Activated B cell treated with CpG ODN at 0.5 μM for 24 hours (primary cell): ENCODE measurements around the gene PLBD2. TPM values are rescaled to one million over a fixed set of nuclear protein-coding genes. Genes with fewer than 3 reads are reported as not detected.
A peak's percentile ranks its signal among the peaks of the same experiment; 100 is the strongest.

Experiments used
- ATAC-seq: fragments of 200-7000 bp; cut with Tn5 transposase; one replicate; pipeline ENCODE4 v1.10.0; 2021; ENCODE audit warnings: low read depth, mild to moderate bottlenecking, moderate library complexity
- CTCF ChIA-PET: fragments of 350-600 bp; sonication (Branson Sonifier 250); formaldehyde crosslinking; loops from one replicate; lab custom pipeline; 2021; ENCODE audit warnings: antibody characterized with exemption; lab: Charles Lee
- POLR2A ChIA-PET: fragments of 350-600 bp; sonication (Branson Sonifier 250); formaldehyde crosslinking; loops from one replicate; lab custom pipeline; 2021; ENCODE audit warnings: antibody characterized with exemption; lab: Charles Lee
- DNase-seq: peaks from one replicate; pipeline ENCODE4 v3.0.0; 2022
- H3K27ac Mint-ChIP-seq: one replicate; pipeline ENCODE4 v1.8.0; 2020; ENCODE audit warnings: mixed read lengths
- H3K27me3 Mint-ChIP-seq: one replicate; pipeline ENCODE4 v1.8.0; 2021; ENCODE audit warnings: mixed read lengths
- H3K36me3 Mint-ChIP-seq: one replicate; pipeline ENCODE4 v1.8.0; 2021; ENCODE audit warnings: low read depth, mixed read lengths
- H3K4me1 Mint-ChIP-seq: one replicate; pipeline ENCODE4 v1.8.0; 2021; ENCODE audit warnings: mixed read lengths
- H3K4me3 Mint-ChIP-seq: one replicate; pipeline ENCODE4 v1.8.0; 2020; ENCODE audit warnings: mild to moderate bottlenecking, mixed read lengths
- H3K9me3 Mint-ChIP-seq: one replicate; pipeline ENCODE4 v1.8.0; 2020; ENCODE audit warnings: mixed read lengths
- CTCF ChIP-seq: fragments of 200-600 bp; IDR thresholded peaks from one replicate; pipeline ENCODE4 v1.8.0; 2022; ENCODE audit warnings: antibody characterized with exemption, mild to moderate bottlenecking
- intact Hi-C: fragments of 100-400 bp; cut with micrococcal nuclease; formaldehyde crosslinking; loops from one replicate; pipeline ENCODE4 v1.15.1; 2024
- total RNA-seq: library from RNA; stranded (reverse); gene quantifications from 2 replicates; pipeline ENCODE4 v1.2.3, GENCODE V29; 2022

PLBD2 gene
- total RNA-seq, 1 donor from 2014 or later, result 13.7 TPM

DNA sequence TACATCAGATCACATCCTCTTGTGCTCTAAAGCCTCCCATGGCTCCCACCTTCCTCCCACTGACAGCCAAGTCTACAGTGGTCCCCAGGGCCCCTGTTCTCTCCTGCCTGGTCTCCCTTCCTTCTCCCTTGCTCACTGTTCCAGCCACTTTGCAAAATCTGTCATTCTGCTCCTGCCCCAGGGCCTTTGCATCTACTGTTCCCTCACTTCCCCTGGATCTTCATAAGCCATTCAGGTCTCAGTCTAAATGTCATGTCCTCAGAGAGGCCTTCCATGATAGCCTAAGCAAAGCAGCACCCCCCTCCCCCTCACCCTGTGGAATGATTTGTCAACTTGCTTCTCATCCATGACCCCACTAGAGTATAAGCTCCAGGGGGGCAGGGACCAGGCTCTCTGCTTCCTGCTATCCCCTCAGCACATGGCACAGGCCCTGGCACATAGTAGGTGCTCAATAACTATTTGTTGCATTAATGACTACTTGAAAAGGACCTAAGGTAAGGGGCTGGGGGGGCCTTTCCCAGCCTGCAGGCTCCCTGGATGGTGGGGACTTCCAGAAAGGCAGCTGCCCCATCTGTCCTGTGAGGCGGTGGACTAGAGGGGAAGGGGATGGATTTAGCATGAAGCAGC, 28.5 kb upstream of the PLBD2 start:
- CTCF ChIA-PET, result no interaction called here
- H3K27me3 Mint-ChIP-seq, result no peaks in the 10 kb centered on the region
- POLR2A ChIA-PET, result no interaction called here
- no peak for TF ChIP-seq CTCF
- no peak for ATAC-seq
- DNase-seq, result no peak
- H3K4me1 Mint-ChIP-seq, result peaks cover 31% of the 10 kb centered on the region
- intact Hi-C loops, result no loop called here
- H3K36me3 Mint-ChIP-seq, result peaks cover 33% of the 10 kb centered on the region
- no peak overlapping the region for H3K27ac Mint-ChIP-seq
- no peaks in the 10 kb centered on the region for H3K9me3 Mint-ChIP-seq
- no peak overlapping the region for H3K4me3 Mint-ChIP-seq

GRCh38 chr12:113330505-113330904, 27.9 kb upstream of the PLBD2 start:
- ATAC-seq (no peak), DNase-seq (no peak)
- no peak overlapping the region for H3K4me3 Mint-ChIP-seq
- POLR2A ChIA-PET, result no interaction called here
- H3K36me3 Mint-ChIP-seq, result peaks cover 33% of the 10 kb centered on the region
- intact Hi-C loops, result no loop called here
- H3K4me1 Mint-ChIP-seq, result peaks cover 33% of the 10 kb centered on the region
- CTCF ChIA-PET, result no interaction called here
- H3K9me3 Mint-ChIP-seq, result no peaks in the 10 kb centered on the region
- no peak for TF ChIP-seq CTCF
- no peaks in the 10 kb centered on the region for H3K27me3 Mint-ChIP-seq
- H3K27ac Mint-ChIP-seq, result no peak overlapping the region

DNA sequence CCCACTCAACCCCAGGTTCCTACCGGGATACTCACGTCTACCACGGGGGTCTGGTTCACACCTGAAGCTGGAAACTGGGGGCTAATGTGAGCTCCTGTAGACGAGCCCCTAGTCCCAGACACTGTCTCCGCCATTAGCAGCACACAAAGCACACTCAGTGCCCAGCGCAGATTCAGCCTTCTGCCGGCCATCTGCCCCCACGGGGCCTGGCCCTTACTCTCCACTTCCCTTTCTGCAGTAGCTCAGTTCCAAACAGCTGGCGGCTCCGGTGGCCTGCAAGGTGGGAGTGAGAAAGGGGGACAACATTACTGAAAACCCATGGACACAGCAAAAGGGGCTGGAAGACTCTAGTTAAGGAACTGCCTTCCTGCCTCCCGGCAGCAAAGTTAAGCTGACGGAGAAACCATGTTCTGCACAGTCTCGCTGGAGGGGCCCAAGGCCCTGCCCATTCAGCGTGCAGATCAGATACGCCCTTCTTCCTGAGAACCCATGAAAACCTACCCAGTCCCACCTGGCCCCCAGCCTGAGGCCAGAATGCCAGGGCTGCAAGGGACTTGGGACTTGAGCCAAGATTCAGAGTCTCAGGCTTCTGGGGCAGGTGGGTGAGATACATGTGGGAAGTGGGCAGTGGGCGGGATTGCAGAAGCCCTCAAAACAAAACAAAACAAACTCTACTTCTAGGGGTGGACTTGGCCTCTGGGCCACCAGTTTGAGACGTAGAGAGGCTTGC, 25.5 kb upstream of the PLBD2 start:
- Mint-ChIP-seq H3K27ac (no peak overlapping the region), H3K4me3 (peak overlapping the region; percentile 44)
- POLR2A ChIA-PET, result interaction anchor here (1.2 to 1.4 kb wide), 2 partner anchors 104 to 148 kb away, joined by 3 read pairs; partner anchors contain the start of genes DDX54 and RITA1

DNA sequence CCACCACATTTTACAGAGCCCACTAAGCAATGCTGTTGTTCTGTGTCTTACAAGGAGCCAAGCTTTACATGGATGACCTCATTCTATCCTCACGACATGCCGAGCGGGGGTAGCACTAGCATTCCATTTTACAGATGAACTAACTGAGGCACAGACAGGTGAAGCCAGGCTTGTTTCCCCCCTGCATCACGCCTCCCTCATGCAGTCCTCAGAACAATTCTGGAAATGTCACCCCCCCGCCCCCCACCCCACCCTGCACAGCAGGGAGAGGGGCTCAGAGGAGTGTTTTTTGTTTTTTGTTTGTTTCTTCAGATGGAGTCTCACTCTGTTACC, 25.0 kb upstream of the PLBD2 start:
- peaks cover 28% of the 10 kb centered on the region for H3K36me3 Mint-ChIP-seq
- H3K27me3 Mint-ChIP-seq, result no peaks in the 10 kb centered on the region
- no peak for TF ChIP-seq CTCF
- intact Hi-C loops, result no loop called here
- ATAC-seq (no peak), DNase-seq (no peak)
- ChIA-PET POLR2A (no interaction called here), CTCF (no interaction called here)
- H3K27ac Mint-ChIP-seq, result no peak overlapping the region
- peaks cover 35% of the 10 kb centered on the region for H3K4me1 Mint-ChIP-seq
- H3K4me3 Mint-ChIP-seq, result peak overlapping the region; percentile 95
- H3K9me3 Mint-ChIP-seq, result no peaks in the 10 kb centered on the region

More for the DNA sequence above, 25.5 kb upstream of the PLBD2 start:
- H3K4me1 Mint-ChIP-seq, result peaks cover 35% of the 10 kb centered on the region
- no peak for TF ChIP-seq CTCF
- CTCF ChIA-PET, result no interaction called here
- no peak for DNase-seq
- H3K36me3 Mint-ChIP-seq, result peaks cover 30% of the 10 kb centered on the region
- H3K9me3 Mint-ChIP-seq, result no peaks in the 10 kb centered on the region
- intact Hi-C loops, result no loop called here
- no peaks in the 10 kb centered on the region for H3K27me3 Mint-ChIP-seq
- no peak for ATAC-seq
